HCT116 (cell line): ENCODE results near the gene ESYT1.

Source experiments
- POLR2A ChIP-seq: IDR thresholded peaks from 2 replicates; pipeline ENCODE4 v1.7.0; 2011; ENCODE audit warnings: borderline replicate concordance; ENCODE audit not compliant: insufficient read depth, insufficient read length; ENCODE audit errors: extremely low read depth
- TF ChIP-seq, protein P1 (sequence below), 3 experiments: fragments of 200-600 bp in 1 of 3; sonication (generic) in 1 of 3; IDR thresholded peaks in 2 of 3; conservative IDR thresholded peaks in 1 of 3; 2 replicates each; pipeline ENCODE4 v1.5.1; 2012 to 2017; ENCODE audit warnings: low read depth in 2 of 3, low read length in 2 of 3, antibody characterized with exemption in 1 of 3, borderline replicate concordance in 1 of 3, control low read depth in 1 of 3, mild to moderate bottlenecking in 1 of 3, mixed read lengths in 1 of 3, mixed run types in 1 of 3, moderate library complexity in 1 of 3; ENCODE audit not compliant: insufficient read depth in 1 of 3

DNA sequence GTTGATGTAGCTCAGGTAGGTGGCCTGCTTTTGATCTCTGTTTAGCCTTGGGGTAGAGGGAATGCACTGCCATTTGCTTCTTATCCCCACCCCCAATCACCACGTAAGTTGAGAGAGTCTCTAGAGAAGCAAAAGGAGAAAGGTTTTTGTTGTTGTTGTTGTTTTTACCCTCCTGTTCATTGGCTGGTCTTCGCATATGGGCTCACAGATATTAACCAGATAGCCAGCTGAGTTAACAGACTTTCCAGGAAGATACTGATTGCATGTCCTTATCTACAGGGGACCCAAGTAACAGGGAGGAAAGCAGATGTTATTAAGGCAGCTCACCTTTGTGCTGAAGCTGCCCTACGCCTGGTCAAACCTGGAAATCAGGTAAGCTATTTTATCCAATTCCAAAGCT, 20.8 kb upstream of the ESYT1 start:
- no peak for TF ChIP-seq POLR2A
- TF ChIP-seq, protein P1, sequence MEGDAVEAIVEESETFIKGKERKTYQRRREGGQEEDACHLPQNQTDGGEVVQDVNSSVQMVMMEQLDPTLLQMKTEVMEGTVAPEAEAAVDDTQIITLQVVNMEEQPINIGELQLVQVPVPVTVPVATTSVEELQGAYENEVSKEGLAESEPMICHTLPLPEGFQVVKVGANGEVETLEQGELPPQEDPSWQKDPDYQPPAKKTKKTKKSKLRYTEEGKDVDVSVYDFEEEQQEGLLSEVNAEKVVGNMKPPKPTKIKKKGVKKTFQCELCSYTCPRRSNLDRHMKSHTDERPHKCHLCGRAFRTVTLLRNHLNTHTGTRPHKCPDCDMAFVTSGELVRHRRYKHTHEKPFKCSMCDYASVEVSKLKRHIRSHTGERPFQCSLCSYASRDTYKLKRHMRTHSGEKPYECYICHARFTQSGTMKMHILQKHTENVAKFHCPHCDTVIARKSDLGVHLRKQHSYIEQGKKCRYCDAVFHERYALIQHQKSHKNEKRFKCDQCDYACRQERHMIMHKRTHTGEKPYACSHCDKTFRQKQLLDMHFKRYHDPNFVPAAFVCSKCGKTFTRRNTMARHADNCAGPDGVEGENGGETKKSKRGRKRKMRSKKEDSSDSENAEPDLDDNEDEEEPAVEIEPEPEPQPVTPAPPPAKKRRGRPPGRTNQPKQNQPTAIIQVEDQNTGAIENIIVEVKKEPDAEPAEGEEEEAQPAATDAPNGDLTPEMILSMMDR (IDR thresholded peaks at IDR 0.05 in 2 of 3, conservative IDR thresholded peaks at IDR 0.05 in 1 of 3; ENCODE audit: borderline replicate concordance in 1 of 3, insufficient read depth in 1 of 3, low read depth in 2 of 3, low read length in 2 of 3), result no peak
